Loucy (cell line): ENCODE results near the gene CFAP70.

Experiments used
- H2AFZ ChIP-seq: fragments of 200-600 bp; sonication (generic); 2 replicates; pipeline ENCODE4 v1.6.0; 2016; ENCODE audit warnings: antibody characterized with exemption, mild to moderate bottlenecking, low read length, moderate library complexity
- H3F3A ChIP-seq: fragments of 200-600 bp; 2 replicates; pipeline ENCODE4 v1.6.0; 2016; ENCODE audit warnings: antibody characterized with exemption, low read depth, mild to moderate bottlenecking
- H3K27me3 ChIP-seq: fragments of 200-600 bp; sonication (generic); 2 replicates; pipeline ENCODE4 v1.6.1; 2014; ENCODE audit warnings: low read length, mild to moderate bottlenecking; ENCODE audit not compliant: insufficient read depth, poor library complexity, severe bottlenecking
- H3K36me3 ChIP-seq: fragments of 200-600 bp; sonication (generic); 2 replicates; pipeline ENCODE4 v1.6.1; 2016; ENCODE audit warnings: low read length; ENCODE audit not compliant: insufficient read depth
- H3K4me1 ChIP-seq: fragments of 200-600 bp; sonication (generic); 2 replicates; pipeline ENCODE4 v1.5.1; 2014; ENCODE audit warnings: low read length, mild to moderate bottlenecking; ENCODE audit not compliant: insufficient read depth, poor library complexity, severe bottlenecking
- H3K4me2 ChIP-seq: fragments of 200-600 bp; sonication (generic); 2 replicates; pipeline ENCODE4 v1.6.0; 2014; ENCODE audit warnings: antibody characterized with exemption, low read length, low read depth, mild to moderate bottlenecking; ENCODE audit not compliant: poor library complexity, severe bottlenecking
- H3K4me3 ChIP-seq: fragments of 200-600 bp; sonication (generic); 2 replicates; pipeline ENCODE4 v1.5.1; 2014; ENCODE audit warnings: low read length, mild to moderate bottlenecking, mixed read lengths; ENCODE audit not compliant: poor library complexity, severe bottlenecking
- H3K79me2 ChIP-seq: fragments of 200-600 bp; sonication (generic); 2 replicates; pipeline ENCODE4 v1.6.1; 2014; ENCODE audit warnings: low read length; ENCODE audit not compliant: insufficient read depth
- H3K9ac ChIP-seq: fragments of 200-600 bp; sonication (generic); 2 replicates; pipeline ENCODE4 v1.6.0; 2014; ENCODE audit warnings: mild to moderate bottlenecking, low read depth, low read length, moderate library complexity; ENCODE audit not compliant: poor library complexity, severe bottlenecking
- H3K9me2 ChIP-seq: fragments of 200-600 bp; sonication (generic); replicated peaks from 2 replicates; pipeline ENCODE4 v1.6.1; 2016; ENCODE audit warnings: low read depth, low read length, mixed read lengths
- H3K9me3 ChIP-seq: fragments of 200-600 bp; sonication (generic); 2 replicates; pipeline ENCODE4 v1.6.1; 2014; ENCODE audit warnings: mild to moderate bottlenecking, antibody characterized with exemption, low read length, low read depth; ENCODE audit not compliant: insufficient read depth
- H4K20me1 ChIP-seq: fragments of 200-600 bp; sonication (generic); 2 replicates; pipeline ENCODE4 v1.6.0; 2014; ENCODE audit warnings: antibody characterized with exemption, low read length, mild to moderate bottlenecking; ENCODE audit not compliant: insufficient read depth, poor library complexity, severe bottlenecking
- EZH2phosphoT487 ChIP-seq: fragments of 200-600 bp; IDR thresholded peaks from 2 replicates; pipeline ENCODE4 v1.6.1; 2018; ENCODE audit warnings: antibody characterized with exemption, mild to moderate bottlenecking, moderate library complexity, borderline replicate concordance
- TF ChIP-seq, protein P1 (sequence below): fragments of 200-600 bp; sonication (generic); conservative IDR thresholded peaks from 2 replicates; pipeline ENCODE4 v1.5.1; 2014; ENCODE audit warnings: mild to moderate bottlenecking, antibody characterized with exemption, low read length

The CFAP70 gene

GRCh38 chr10:73246322-73246645 is 112.4 kb downstream of the CFAP70 start:
- Histone ChIP-seq H3K27me3 (no peaks in the 10 kb centered on the region), H3K4me1 (peaks cover 62% of the 10 kb centered on the region), H3F3A (peaks cover 18% of the 10 kb centered on the region; the same call in 1 of the 2 replicates), H3K4me3 (peak overlapping the region; percentile 96), H4K20me1 (peaks cover 42% of the 10 kb centered on the region), H3K9me3 (no peaks in the 10 kb centered on the region), H3K79me2 (peaks cover 91% of the 10 kb centered on the region), H3K36me3 (peaks cover 31% of the 10 kb centered on the region), H3K9ac (peak overlapping the region; percentile 94), H2AFZ (peak overlapping the region; percentile 72; the same call in 1 of the 2 replicates), H3K4me2 (peak overlapping the region; percentile 90), H3K9me2 (no peaks in the 10 kb centered on the region)
- TF ChIP-seq, protein P1, sequence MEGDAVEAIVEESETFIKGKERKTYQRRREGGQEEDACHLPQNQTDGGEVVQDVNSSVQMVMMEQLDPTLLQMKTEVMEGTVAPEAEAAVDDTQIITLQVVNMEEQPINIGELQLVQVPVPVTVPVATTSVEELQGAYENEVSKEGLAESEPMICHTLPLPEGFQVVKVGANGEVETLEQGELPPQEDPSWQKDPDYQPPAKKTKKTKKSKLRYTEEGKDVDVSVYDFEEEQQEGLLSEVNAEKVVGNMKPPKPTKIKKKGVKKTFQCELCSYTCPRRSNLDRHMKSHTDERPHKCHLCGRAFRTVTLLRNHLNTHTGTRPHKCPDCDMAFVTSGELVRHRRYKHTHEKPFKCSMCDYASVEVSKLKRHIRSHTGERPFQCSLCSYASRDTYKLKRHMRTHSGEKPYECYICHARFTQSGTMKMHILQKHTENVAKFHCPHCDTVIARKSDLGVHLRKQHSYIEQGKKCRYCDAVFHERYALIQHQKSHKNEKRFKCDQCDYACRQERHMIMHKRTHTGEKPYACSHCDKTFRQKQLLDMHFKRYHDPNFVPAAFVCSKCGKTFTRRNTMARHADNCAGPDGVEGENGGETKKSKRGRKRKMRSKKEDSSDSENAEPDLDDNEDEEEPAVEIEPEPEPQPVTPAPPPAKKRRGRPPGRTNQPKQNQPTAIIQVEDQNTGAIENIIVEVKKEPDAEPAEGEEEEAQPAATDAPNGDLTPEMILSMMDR: no peak
- no peak for TF ChIP-seq EZH2phosphoT487

DNA sequence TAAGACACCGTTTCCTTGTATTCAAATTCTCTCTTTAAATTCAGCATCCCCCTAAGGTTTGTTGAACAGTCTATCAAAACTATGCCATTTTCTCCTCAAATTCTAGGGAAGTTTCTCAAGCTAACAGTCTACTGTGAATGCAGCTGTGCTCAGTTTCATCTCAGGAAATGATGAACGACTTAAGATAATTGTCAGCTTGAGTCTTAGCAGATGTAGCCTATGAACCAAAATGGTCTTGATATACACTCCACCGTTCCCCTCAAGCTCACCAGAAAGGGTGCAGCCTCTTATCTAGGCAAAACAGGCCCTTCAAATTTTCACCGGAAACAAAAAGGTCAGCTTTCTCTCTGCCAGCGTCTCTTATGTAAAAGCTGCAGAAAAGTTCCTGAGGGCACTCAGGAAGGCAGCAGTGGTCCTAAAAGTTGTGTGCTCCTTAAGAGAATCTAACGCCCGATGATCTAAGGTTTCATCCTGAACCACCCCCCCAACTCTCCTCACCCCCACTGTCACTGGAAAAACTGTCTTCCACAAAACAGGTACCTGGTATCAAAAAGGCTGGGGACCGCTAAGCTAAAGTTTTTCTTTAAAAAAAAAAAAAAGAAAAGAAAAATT is 113.7 kb downstream of the CFAP70 start:
- Histone ChIP-seq H4K20me1 (peaks cover 53% of the 10 kb centered on the region), H3K9ac (peak overlapping the region; percentile 94), H3K36me3 (peaks cover 44% of the 10 kb centered on the region), H3K9me2 (no peaks in the 10 kb centered on the region), H3K4me1 (peaks cover 57% of the 10 kb centered on the region), H3K27me3 (no peaks in the 10 kb centered on the region), H3K4me2 (peak overlapping the region; percentile 90), H3K9me3 (no peaks in the 10 kb centered on the region), H3K4me3 (peak overlapping the region; percentile 96), H3F3A (peaks cover 18% of the 10 kb centered on the region; the same call in 1 of the 2 replicates), H3K79me2 (peaks cover 91% of the 10 kb centered on the region), H2AFZ (no peak overlapping the region)
- no peak for TF ChIP-seq EZH2phosphoT487
- TF ChIP-seq, protein P1: no peak

- H3K4me2 ChIP-seq: no peak overlapping the region
These were observed 118.8 kb downstream of the CFAP70 start for GRCh38 chr10:73239908-73240307.

More at GRCh38 chr10:73239908-73240307, 118.8 kb downstream of the CFAP70 start:
- TF ChIP-seq, protein P1: no peak
- no peaks in the 10 kb centered on the region for H3K27me3 ChIP-seq
- no peak overlapping the region for H2AFZ ChIP-seq
- H3K36me3 ChIP-seq: peaks cover 78% of the 10 kb centered on the region
- peaks cover 30% of the 10 kb centered on the region for H3K4me1 ChIP-seq
- H4K20me1 ChIP-seq: peaks cover 52% of the 10 kb centered on the region
- no peak overlapping the region for H3K9ac ChIP-seq
- peaks cover 10% of the 10 kb centered on the region; the same call in 1 of the 2 replicates for H3F3A ChIP-seq
- peaks cover 66% of the 10 kb centered on the region for H3K79me2 ChIP-seq
- H3K4me3 ChIP-seq: no peak overlapping the region
- H3K9me3 ChIP-seq: no peaks in the 10 kb centered on the region
- no peaks in the 10 kb centered on the region for H3K9me2 ChIP-seq
